EL (cell line): ENCODE data around the gene NPAS1.

Experiments used
- DNase-seq: peaks from one replicate; pipeline ENCODE4 v3.0.0-alpha.2; 2016

The NPAS1 gene

DNA sequence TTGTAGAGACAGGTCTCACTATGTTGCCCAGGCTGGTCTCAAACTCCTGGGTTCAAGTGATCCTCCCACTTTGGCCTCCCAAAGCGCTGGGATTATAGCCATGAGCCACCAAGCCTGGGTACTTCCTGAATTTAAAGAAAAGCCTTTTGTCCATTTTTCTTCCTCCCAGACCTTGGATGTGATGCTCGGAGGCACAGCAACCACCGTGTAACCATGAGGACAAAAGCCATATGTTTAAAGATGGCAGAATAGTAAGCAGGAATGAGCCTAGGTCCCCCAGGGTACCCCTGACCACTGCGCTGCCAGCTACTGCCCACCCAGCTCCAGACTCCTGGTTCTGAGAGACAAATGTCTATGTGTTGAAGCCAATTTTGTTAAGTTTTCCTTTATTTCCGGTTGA is 62.9 kb downstream of the NPAS1 start:
- DNase-seq, result no peak

DNA sequence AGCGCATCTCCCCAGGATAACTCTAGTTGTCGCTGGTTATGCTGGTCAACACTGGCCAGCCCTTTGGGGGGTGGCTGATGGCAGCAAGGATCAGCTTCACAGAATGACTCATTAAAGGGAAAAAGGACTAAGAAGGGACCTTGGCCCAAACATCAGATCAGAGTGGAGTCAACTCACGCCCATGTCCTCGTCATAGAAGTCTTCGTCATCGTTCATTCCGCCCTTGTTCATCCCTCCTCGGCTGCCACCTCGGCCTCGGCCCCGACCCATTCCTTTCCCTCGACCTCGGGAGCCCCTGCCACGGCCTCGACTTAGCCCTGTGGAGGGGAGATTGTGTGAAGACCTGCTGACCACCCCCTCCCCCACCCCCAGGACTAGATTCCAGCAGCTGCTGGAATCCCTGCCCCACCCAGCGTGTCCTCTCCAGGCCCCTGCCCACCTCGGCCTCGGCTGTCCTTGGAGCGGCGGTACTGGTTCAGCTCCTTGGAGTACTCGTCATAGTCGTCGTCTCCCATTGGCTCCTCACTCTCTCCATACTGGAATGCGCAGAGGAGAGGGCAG is 65.3 kb downstream of the NPAS1 start:
- no peak for DNase-seq

DNA sequence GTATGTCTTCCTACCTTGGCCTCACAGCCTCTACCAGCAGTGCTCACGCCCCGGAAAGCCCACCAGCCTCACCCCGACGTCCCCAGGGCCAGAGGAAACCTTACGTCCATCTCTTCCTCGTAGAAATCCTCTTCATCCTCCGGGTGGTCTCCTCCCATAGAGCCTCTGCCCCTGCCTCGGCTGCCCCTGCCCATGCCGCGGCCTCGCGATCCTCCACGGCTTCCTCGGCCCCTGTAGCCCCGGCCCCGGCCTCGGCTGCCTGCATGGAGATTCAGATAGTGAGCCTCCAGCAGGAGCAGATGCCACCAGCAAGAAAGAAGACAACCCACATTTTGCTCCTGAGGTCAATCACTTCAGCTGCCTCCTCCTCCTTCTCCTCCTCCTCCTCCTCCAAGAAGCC is 66.6 kb downstream of the NPAS1 start:
- DNase-seq, result no peak

DNA sequence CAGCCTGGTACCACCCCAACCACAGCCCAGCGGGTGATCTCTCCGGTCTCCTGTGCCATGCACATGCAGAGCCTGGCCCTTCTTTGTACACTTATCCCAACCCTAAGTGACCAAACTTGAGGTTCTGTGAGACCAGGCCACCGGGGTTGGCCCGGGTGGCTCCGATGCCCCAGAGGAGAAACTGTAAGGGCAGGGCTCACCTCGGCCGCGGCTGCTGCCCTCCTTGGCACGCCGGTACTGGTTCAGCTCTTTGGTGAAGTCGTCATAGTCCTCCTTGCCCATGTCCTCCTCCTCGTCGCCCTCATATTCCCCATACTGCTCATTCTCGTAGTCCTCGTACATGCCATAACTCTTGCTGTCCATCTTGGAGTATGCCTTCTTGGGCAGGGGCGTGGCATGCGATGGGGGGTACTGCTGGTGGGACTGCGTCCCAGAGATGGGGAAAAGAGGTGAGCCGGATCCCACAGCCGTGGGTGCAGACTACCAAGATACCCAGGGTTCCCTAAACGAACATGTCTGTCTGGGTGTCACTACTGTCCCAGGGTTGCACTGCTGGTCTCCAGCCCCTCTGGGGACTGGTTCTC is 70.2 kb downstream of the NPAS1 start:
- DNase-seq, result no peak

DNA sequence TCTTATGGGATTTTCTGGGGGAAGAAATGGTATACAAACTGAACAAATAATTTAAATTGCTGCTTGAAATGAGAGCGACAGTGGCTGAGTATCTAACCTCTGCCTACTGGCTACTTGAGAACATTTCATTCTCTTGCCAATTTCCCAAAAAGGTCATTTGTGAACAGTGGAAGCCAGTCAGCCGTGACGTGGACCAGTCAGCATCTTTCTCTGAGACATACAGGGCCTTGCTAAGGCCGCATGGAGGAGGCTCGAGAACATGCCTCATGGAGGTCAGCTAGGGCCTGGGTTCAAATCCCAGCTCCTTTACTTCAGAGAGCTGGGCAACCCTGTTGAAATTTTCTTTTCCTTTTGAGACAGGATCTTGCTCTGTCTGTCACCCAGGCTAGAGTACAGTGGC is 73.6 kb downstream of the NPAS1 start:
- DNase-seq, result no peak

DNA sequence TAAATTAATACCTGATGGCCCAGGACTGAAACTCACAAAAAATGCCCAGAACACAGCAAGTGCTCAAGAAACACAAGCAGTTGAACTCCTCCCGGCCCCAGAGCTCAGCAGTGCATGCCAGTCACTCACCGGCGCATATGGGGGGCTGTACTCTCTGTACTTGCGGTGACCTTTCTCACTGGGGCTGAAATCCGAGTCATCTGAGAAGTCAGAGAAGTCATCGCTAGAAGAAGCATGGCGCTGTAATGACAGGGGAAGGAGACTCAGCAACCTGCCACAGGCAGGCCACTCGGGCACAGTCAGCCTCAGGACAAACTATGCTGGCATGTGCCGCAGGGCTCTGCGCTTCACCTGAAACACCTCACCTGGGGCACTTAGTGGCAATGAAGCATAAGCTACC is 74.2 kb downstream of the NPAS1 start:
- no peak for DNase-seq

DNA sequence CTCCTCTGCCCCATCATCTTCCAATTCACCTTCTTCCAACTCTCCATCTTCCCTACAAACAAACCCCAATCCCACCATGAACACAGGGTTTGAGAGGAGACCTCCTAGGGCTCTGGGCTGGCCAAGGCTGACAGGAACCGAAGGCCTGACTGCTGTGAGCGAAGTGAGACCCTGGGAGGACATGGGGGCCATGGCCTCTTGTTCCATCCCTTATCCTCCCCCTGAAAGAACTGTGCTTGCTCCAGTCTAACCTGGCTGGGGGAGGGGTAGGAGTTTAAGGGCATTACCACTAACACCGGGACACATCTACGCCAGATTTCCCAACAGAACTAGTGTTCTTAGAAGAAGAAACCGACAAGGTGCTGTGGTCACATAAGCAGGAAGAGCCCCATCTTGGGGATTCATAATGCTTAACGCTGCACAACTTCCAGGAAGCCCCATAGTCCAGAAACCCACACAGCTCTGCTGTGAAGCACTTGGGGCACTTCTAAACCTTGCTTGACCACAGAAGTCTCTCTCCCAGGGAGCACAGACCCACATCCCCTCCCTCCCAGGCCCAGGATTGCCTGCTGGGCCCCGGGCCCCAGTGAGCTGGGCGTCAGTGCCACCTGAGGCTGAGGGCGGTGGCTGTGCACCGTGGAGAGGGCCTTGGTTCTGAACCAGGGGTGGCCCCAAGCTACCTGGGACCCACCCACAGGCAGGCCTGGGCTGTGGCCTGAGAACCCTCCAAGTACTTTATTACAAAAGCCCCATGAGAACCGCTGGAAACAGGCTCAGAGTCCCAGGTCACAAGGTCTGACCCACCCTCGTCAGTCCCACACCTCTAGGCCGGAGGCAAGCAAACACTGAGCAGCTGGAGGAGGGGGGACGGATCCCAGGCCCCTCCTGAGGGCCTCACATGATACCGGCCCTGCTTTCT is 75.2 kb downstream of the NPAS1 start:
- no peak for DNase-seq
